HUES48 (cell line): ENCODE results near the gene RANBP17.
"Not testable (repeated sequence)": the region's sequence is repeated elsewhere in the genome, so short reads cannot be mapped to it uniquely, and the experiment has no call there.

Experiments used
- H3K27ac ChIP-seq: one replicate; pipeline ENCODE4 v1.7.0; 2013; ENCODE audit warnings: low read depth, low read length, inconsistent platforms
- H3K27me3 ChIP-seq: 2 replicates; pipeline ENCODE4 v1.6.1; 2013; ENCODE audit warnings: mild to moderate bottlenecking, low read length; ENCODE audit not compliant: control insufficient read depth, insufficient read depth
- H3K36me3 ChIP-seq: 2 replicates; pipeline ENCODE4 v1.6.1; 2013; ENCODE audit warnings: low read length; ENCODE audit not compliant: control insufficient read depth, insufficient read depth
- H3K4me1 ChIP-seq: 2 replicates; pipeline ENCODE4 v1.6.1; 2013; ENCODE audit warnings: mild to moderate bottlenecking, low read length; ENCODE audit not compliant: control insufficient read depth, insufficient read depth
- H3K4me3 ChIP-seq: 2 replicates; pipeline ENCODE4 v1.5.1; 2013; ENCODE audit warnings: mild to moderate bottlenecking, low read depth, low read length
- H3K9ac ChIP-seq: 2 replicates; pipeline ENCODE4 v1.6.1; 2013; ENCODE audit warnings: mild to moderate bottlenecking, low read depth, low read length, moderate library complexity
- H3K9me3 ChIP-seq: 2 replicates; pipeline ENCODE4 v1.6.1; 2013; ENCODE audit warnings: low read length; ENCODE audit not compliant: control insufficient read depth, insufficient read depth

RANBP17 gene

DNA sequence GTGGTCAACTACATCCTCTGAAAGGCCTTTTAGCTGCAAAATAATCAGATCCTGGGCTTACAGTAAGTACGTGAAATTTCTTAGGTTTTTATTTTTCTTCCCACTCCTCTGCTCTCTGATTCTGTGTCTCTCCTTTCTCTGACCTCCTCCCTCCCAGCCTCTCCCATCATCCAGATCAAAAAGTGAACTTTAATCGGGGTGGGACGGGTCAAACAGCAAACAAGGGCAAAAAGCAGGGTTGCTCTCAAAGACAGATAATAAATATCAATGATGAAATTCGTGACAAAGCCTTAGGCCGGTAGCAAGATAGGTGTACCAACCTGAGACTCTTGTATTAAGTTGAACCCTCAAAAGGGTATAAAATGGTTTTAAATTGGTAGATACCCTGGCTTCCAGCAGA, 76.1 kb downstream of the RANBP17 start:
- H3K4me3 ChIP-seq, result no peak overlapping the region

DNA sequence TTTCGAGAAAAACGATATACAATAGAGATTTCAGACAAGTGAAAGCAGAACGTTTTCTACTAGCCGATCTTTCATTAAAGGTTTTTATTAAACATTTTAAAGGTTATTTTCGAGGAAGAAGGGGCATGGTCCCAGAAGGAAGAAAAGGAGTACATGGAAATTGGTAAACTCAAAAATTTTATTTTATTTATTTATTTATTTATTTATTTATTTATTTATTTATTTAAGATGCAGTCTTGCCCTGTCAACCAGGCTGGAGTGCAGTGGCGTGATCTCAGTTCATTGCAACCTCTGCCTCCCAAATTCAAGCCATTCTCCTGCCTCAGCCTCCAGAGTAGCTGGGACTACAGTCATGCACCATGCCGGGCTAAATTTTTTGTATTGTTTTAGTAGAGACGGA, 77.4 kb downstream of the RANBP17 start:
- no peak overlapping the region for H3K4me3 ChIP-seq
- no peaks in the 10 kb centered on the region for H3K27me3 ChIP-seq
- H3K9ac ChIP-seq, result no peak overlapping the region
- H3K9me3 ChIP-seq, result no peaks in the 10 kb centered on the region
- no peaks in the 10 kb centered on the region; the same call in 1 of the 2 replicates for H3K4me1 ChIP-seq
- peaks cover 6% of the 10 kb centered on the region; the same call in 1 of the 2 replicates for H3K36me3 ChIP-seq
- H3K27ac ChIP-seq, result no peak overlapping the region

More for the DNA sequence above, 76.1 kb downstream of the RANBP17 start:
- Histone ChIP-seq H3K36me3 (peaks cover 6% of the 10 kb centered on the region; the same call in 1 of the 2 replicates), H3K9me3 (no peaks in the 10 kb centered on the region), H3K27me3 (no peaks in the 10 kb centered on the region), H3K4me1 (no peaks in the 10 kb centered on the region; the same call in 1 of the 2 replicates), H3K27ac (no peak overlapping the region), H3K9ac (no peak overlapping the region)

DNA sequence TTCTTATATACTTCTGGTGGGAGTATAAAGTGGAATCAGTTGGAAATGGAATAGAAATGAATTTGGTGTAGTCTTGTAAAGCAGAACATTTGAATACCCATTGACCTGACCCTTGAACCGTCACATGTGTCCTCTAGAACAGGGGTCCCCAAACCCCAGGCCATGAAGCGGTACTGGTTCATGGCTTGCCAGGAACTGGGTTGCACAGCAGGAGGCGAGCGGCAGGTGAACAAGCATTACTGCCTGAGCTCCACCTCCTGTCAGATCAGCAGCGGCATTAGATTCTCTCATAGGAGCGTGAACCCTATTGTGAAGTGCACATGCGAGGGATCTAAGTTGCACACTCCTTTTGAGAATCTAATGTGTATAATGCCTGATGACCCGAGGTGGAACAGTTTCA, 80.0 kb downstream of the RANBP17 start:
- Histone ChIP-seq H3K36me3 (peaks cover 6% of the 10 kb centered on the region; the same call in 1 of the 2 replicates), H3K9ac (no peak overlapping the region), H3K27me3 (no peaks in the 10 kb centered on the region), H3K4me3 (no peak overlapping the region), H3K9me3 (no peaks in the 10 kb centered on the region), H3K4me1 (no peaks in the 10 kb centered on the region), H3K27ac (no peak overlapping the region)

DNA sequence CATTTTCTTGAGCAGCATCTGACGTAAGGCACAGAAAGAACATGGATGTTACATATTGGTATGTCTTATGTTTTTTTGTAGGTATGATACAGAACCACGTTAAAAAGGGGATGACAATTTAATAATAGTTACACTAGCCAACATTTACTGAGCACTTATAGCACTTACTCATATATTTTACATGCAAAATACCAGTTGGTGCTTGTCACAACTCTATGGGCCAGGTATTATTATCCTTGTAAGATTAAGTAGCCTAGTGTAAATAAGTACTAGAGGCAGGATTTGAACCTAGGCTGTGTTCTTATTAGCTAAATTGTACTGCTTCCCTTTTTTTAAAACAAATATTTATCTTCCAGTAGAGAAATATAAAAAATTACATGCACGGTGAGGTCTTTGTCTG, 83.5 kb downstream of the RANBP17 start:
- Histone ChIP-seq H3K9me3 (no peaks in the 10 kb centered on the region), H3K9ac (no peak overlapping the region), H3K4me3 (no peak overlapping the region), H3K4me1 (no peaks in the 10 kb centered on the region), H3K27me3 (no peaks in the 10 kb centered on the region), H3K27ac (no peak overlapping the region), H3K36me3 (no peaks in the 10 kb centered on the region)

DNA sequence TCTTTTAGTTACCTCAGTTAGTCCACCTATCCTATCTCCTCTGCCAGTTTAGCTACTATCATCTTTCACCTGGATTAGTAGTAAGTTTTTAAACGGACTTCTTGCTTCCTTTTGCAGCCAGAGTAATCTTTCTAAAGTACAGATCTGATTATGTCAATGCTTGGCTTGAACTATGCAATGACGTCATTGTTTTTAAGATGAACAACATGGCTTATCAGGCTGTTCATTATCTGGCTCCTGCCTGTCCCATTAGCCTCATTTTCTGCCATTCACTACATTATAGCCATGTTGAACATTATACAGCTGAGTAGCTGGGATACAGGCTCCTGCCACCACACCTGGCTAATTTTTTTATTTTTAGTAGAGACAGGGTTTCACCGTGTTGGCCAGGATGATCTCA, 98.7 kb downstream of the RANBP17 start:
- no peaks in the 10 kb centered on the region; the same call in none of the 2 replicates for H3K36me3 ChIP-seq
- H3K4me1 ChIP-seq, result no peaks in the 10 kb centered on the region
- H3K27ac ChIP-seq, result no peak overlapping the region
- H3K4me3 ChIP-seq, result no peak overlapping the region
- no peak overlapping the region for H3K9ac ChIP-seq
- no peaks in the 10 kb centered on the region for H3K27me3 ChIP-seq
- no peaks in the 10 kb centered on the region for H3K9me3 ChIP-seq

DNA sequence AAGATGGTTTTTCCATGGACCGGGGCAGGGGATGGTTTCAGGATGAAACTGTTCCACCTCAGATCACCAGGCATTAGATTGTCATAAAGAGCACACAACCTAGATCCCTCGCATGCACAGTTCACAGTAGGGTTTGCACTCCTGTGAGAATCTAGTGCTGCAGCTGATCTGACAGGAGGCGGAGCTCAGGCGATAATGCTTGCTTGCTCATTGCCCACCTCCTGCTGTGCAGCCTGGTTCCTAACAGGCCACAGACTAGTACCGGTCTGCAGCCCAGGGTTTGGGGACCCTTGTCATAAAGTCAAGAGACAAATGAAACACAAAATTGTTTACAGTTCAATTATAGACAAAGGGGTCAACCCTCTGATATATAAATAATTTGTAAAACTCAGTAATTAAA, 101.7 kb downstream of the RANBP17 start:
- no peaks in the 10 kb centered on the region; the same call in none of the 2 replicates for H3K36me3 ChIP-seq
- H3K4me1 ChIP-seq, result no peaks in the 10 kb centered on the region
- H3K27me3 ChIP-seq, result no peaks in the 10 kb centered on the region
- no peak overlapping the region for H3K4me3 ChIP-seq
- H3K9me3 ChIP-seq, result no peaks in the 10 kb centered on the region
- no peak overlapping the region for H3K27ac ChIP-seq
- no peak overlapping the region for H3K9ac ChIP-seq

DNA sequence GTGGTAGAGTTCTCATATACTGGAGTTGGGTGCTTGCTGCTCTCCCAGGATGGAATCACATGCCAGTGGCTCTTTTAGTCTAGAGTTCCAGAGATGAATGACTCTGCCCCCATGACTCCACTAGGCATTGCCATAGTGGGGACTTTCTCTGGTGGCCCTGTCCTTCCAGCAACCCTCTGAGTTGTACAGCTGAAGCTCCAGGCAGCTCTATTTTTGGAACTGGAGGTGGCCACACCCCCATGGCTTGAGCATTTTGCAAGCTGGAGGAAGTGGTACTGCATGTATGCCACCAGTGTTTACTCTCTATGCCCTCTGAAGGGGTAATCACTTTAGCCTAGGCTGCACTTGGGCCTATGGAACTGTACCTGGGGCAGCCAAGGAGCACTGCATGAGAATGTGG, 112.6 kb downstream of the RANBP17 start:
- no peak overlapping the region for H3K27ac ChIP-seq
- H3K4me3 ChIP-seq, result no peak overlapping the region
- H3K4me1 ChIP-seq, result no peaks in the 10 kb centered on the region
- H3K9ac ChIP-seq, result no peak overlapping the region
- peaks cover 12% of the 10 kb centered on the region for H3K9me3 ChIP-seq
- H3K27me3 ChIP-seq, result no peaks in the 10 kb centered on the region
- no peaks in the 10 kb centered on the region for H3K36me3 ChIP-seq

DNA sequence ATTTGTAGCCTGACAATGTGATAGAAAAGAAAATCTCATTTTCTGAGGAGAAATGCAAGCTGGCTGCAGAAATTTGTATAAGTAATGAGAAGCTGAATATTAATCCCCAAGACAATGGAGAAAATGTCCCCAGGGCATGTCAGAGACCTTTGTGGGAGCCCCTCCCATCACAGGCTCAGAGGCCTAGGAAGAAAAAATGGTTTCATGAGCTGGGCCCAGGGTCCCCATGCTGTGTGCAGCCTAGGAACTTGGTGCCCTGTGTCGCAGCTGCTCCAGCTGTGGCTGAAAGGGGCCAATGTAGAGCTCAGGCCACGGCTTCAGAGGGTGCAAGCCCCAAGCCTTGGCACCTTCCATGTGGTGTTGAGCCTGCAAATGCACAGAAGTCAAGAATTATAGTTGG, 118.4 kb downstream of the RANBP17 start:
- not testable (repeated sequence) for H3K9ac ChIP-seq, H3K4me3 ChIP-seq, H3K27ac ChIP-seq, H3K4me1 ChIP-seq, H3K27me3 ChIP-seq, H3K36me3 ChIP-seq
- H3K9me3 ChIP-seq, result peaks cover 33% of the 10 kb centered on the region

DNA sequence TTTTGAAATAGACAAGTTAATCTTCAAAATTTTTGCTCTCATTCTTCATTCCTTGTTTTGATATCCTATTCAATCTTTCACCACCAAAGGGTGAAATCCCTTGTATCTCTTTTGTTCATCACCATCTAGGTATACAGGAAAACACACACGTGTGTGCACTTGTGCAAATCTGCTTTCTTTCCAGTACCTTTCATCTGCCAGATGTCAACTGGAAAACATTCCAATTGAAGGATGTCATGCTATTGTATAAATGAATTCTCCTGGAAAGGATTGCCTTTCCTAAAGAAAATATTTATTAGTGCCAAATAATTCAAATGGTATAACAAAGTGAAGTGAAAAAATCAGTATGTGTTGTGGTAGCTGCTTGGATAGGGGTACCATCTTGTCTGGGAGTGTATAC, 123.7 kb downstream of the RANBP17 start:
- H3K9ac ChIP-seq, result no peak overlapping the region
- no peaks in the 10 kb centered on the region for H3K36me3 ChIP-seq
- H3K27me3 ChIP-seq, result no peaks in the 10 kb centered on the region
- no peak overlapping the region for H3K27ac ChIP-seq
- no peak overlapping the region for H3K4me3 ChIP-seq
- H3K9me3 ChIP-seq, result peaks cover 11% of the 10 kb centered on the region
- H3K4me1 ChIP-seq, result no peaks in the 10 kb centered on the region

DNA sequence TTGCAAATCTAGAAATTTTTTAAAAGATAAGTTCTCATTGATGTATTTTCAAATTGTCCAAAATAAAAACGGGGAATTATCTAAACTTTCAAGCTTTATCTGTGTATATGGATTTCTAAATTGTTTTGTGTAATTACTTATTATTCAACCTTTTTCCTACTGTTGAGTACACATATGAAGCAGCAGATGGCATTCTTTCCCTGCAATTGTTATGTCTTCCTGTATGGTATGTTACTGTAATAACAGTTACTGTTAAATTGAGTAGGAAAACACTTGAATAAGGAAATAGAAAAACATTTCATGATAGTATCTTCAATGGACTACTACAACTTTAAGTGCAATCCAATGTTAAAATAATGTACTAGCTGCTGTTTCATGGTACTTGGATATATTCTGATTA, 124.8 kb downstream of the RANBP17 start:
- Histone ChIP-seq H3K36me3 (no peaks in the 10 kb centered on the region), H3K4me1 (no peaks in the 10 kb centered on the region), H3K9ac (no peak overlapping the region), H3K4me3 (no peak overlapping the region), H3K9me3 (0 out of 2 replicates have a peak, but pooled peaks cover 2% of the 10 kb centered on the region), H3K27me3 (no peaks in the 10 kb centered on the region), H3K27ac (no peak overlapping the region)

DNA sequence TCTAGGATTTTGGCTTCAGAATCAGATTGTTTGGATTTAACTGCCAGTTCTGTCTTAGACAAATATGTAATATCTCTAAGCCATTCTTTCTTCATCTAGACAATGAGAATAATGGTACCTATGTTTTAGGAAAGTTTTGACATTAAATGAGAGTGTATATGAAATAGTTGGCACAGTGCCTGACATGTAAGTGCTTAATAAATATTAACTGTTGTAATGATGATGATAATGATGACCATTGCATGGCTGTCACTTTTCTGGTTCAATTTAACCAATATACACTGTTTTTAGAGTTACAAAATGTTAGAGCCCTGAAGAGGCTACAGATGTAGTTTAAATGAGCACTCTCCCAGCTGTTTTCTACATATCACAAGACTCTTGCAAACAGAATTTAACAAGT, 131.7 kb downstream of the RANBP17 start:
- H3K27ac ChIP-seq, result no peak overlapping the region
- H3K36me3 ChIP-seq, result no peaks in the 10 kb centered on the region
- peaks cover 4% of the 10 kb centered on the region for H3K4me1 ChIP-seq
- H3K9me3 ChIP-seq, result no peaks in the 10 kb centered on the region
- H3K9ac ChIP-seq, result no peak overlapping the region
- no peak overlapping the region for H3K4me3 ChIP-seq
- H3K27me3 ChIP-seq, result no peaks in the 10 kb centered on the region

DNA sequence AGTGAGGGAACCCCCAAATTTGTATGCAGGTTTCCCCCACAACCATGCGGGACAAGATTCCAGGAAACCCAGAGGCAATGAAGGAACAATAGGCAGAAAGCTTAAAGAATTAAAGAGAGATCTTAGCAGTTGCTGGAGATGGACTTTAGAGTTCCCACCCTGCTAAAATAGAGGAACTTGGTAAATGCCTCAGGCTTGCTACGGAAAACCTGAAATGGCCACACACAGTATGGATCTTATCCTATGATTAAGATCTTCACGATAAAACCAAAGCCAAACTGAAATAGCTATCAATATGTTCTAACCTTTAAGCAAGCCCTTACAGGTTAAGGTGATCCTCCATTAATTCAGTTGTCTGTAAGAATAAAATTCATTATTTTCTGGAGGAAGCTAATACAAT, 148.3 kb downstream of the RANBP17 start:
- Histone ChIP-seq H3K9ac (no peak overlapping the region), H3K36me3 (no peaks in the 10 kb centered on the region), H3K4me1 (no peaks in the 10 kb centered on the region), H3K4me3 (no peak overlapping the region), H3K9me3 (no peaks in the 10 kb centered on the region), H3K27ac (no peak overlapping the region), H3K27me3 (no peaks in the 10 kb centered on the region)
